ENCODE results near the gene UCMA. TPM values are rescaled to one million over a fixed set of nuclear protein-coding genes. Genes with fewer than 3 reads are reported as not detected.
A peak's percentile ranks its signal among the peaks of the same experiment; 100 is the strongest.

Gene UCMA
- total and polyA plus RNA-seq, 9 donors, result 0.11 to 0.48 (median 0.38) TPM; not detected in 6

DNA sequence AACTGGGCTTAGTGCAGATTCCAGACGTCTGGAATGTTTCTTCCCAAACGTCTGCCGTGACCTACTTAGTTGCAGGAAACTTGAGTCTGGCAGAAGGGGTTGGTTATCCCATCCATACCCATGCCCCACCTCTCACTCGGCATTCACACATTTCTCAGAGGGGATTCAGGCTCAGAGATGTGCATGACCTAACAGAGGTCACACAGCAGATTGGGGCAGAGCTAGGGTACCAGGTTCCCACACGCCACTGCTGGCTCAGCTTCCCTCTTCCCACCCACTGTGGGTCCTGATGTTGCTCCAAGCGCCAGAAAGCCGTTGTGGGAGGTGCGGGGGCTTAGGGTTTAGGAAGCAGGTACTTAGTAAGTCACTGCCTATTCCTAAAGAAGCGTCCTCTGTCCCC, 3.0 kb downstream of the UCMA start:
- intact Hi-C loops (cut with DNase I), result no loop called here
- TF ChIP-seq EP300 (IDR thresholded peaks at IDR 0.05) (no peak), POLR2A (IDR thresholded peaks at IDR 0.05) (no peak)
- TF ChIP-seq, protein P1, sequence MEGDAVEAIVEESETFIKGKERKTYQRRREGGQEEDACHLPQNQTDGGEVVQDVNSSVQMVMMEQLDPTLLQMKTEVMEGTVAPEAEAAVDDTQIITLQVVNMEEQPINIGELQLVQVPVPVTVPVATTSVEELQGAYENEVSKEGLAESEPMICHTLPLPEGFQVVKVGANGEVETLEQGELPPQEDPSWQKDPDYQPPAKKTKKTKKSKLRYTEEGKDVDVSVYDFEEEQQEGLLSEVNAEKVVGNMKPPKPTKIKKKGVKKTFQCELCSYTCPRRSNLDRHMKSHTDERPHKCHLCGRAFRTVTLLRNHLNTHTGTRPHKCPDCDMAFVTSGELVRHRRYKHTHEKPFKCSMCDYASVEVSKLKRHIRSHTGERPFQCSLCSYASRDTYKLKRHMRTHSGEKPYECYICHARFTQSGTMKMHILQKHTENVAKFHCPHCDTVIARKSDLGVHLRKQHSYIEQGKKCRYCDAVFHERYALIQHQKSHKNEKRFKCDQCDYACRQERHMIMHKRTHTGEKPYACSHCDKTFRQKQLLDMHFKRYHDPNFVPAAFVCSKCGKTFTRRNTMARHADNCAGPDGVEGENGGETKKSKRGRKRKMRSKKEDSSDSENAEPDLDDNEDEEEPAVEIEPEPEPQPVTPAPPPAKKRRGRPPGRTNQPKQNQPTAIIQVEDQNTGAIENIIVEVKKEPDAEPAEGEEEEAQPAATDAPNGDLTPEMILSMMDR (IDR thresholded peaks at IDR 0.05), result no peak
- H3K27me3 ChIP-seq, result no peaks in the 10 kb centered on the region
- H3K4me1 ChIP-seq (ENCODE audit: insufficient read depth), result peaks cover 5% of the 10 kb centered on the region
- H3K4me3 ChIP-seq, result no peak overlapping the region
- no peaks in the 10 kb centered on the region for H3K9me3 ChIP-seq
- 68 to 74% (median 71%) methylated on average over 9 of the region's 9 CpGs for WGBS, 3 donors
- no peaks in the 10 kb centered on the region for H3K36me3 ChIP-seq
- DNase-seq, result no peak
- H3K27ac ChIP-seq, result no peak overlapping the region

DNA sequence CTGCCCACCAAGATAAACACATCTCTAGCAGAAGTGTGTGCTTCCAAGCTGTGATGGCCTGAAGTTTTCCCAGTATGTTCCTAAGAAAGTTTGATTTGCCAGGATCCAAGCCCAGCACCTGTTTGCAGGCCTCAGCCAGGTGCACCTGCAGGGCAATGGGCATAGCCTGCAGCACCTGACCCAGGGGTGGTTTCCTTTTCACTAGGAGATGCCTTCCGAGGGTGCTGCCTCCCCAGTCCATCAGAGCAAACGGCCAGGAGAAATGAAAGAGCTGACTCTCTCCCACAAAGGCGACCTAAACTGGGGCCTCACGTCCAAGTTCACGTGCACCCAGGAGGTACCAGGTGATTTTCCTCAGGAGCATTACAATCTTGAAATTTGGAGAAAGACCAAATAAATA, 7.1 kb downstream of the UCMA start:
- Histone ChIP-seq H3K4me1 (ENCODE audit: insufficient read depth) (peaks cover 5% of the 10 kb centered on the region), H3K27ac (peak overlapping the region in 1 of 2 donors; percentile 30), H3K9me3 (no peaks in the 10 kb centered on the region), H3K36me3 (no peaks in the 10 kb centered on the region), H3K27me3 (no peaks in the 10 kb centered on the region), H3K4me3 (no peak overlapping the region)
- TF ChIP-seq EP300 (IDR thresholded peaks at IDR 0.05) (no peak), POLR2A (IDR thresholded peaks at IDR 0.05) (no peak)
- TF ChIP-seq, protein P1 (IDR thresholded peaks at IDR 0.05), result no peak
- intact Hi-C loops (cut with DNase I), result no loop called here
- 54 to 77% (median 75%) methylated on average over 5 of the region's 5 CpGs for WGBS, 3 donors
- DNase-seq, result no peak

GRCh38 chr10:13225601-13226000, 8.6 kb downstream of the UCMA start:
- Histone ChIP-seq H3K4me1 (ENCODE audit: insufficient read depth) (peaks cover 5% of the 10 kb centered on the region), H3K4me3 (no peak overlapping the region), H3K9me3 (no peaks in the 10 kb centered on the region), H3K27ac (no peak overlapping the region), H3K27me3 (no peaks in the 10 kb centered on the region), H3K36me3 (no peaks in the 10 kb centered on the region)
- intact Hi-C loops (cut with DNase I), result no loop called here
- no peak for DNase-seq
- no peak for TF ChIP-seq POLR2A (IDR thresholded peaks at IDR 0.05)
- TF ChIP-seq EP300 (IDR thresholded peaks at IDR 0.05), result no peak
- TF ChIP-seq, protein P1 (IDR thresholded peaks at IDR 0.05), result no peak
- 92 to 97% (median 96%) methylated on average over 8 of the region's 8 CpGs for WGBS, 3 donors

GRCh38 chr10:13224210-13224995, 9.8 kb downstream of the UCMA start:
- DNase-seq, result no peak
- Histone ChIP-seq H3K4me1 (ENCODE audit: insufficient read depth) (peaks cover 5% of the 10 kb centered on the region), H3K27ac (no peak overlapping the region), H3K36me3 (no peaks in the 10 kb centered on the region), H3K4me3 (no peak overlapping the region), H3K27me3 (no peaks in the 10 kb centered on the region), H3K9me3 (no peaks in the 10 kb centered on the region)
- 82 to 94% (median 93%) methylated on average over 11 of the region's 11 CpGs for WGBS, 3 donors
- no peak for TF ChIP-seq EP300 (IDR thresholded peaks at IDR 0.05)
- TF ChIP-seq, protein P1 (IDR thresholded peaks at IDR 0.05), result no peak
- TF ChIP-seq POLR2A (IDR thresholded peaks at IDR 0.05), result no peak
- intact Hi-C loops (cut with DNase I), result no loop called here
